ENCODE data around the gene TRABD2B. TPM values are rescaled to one million over a fixed set of nuclear protein-coding genes. Genes with fewer than 3 reads are reported as not detected.

TRABD2B gene
- total RNA-seq, 2 donors from 2014 or later: 2.6 to 4.3 TPM

- Histone ChIP-seq H3K36me3 (replicated peaks in 1 of 2; ENCODE audit: insufficient read depth in 1 of 2, low read depth in 2 of 2) (no peaks in the 10 kb centered on the region), H3K27me3 (no peaks in the 10 kb centered on the region), H3K4me3 (no peak overlapping the region), H3K27ac (no peak overlapping the region), H3K9me3 (no peaks in the 10 kb centered on the region), H3K4me1 (peaks cover 10% of the 10 kb centered on the region)
- DNase-seq: no peak
- ATAC-seq: no peak
- 73 to 76% methylated on average over 6 to 7 of the region's 7 CpGs for WGBS, 2 donors
- intact Hi-C loops (cut with DNase I): no loop called here
- TF ChIP-seq, protein P1, sequence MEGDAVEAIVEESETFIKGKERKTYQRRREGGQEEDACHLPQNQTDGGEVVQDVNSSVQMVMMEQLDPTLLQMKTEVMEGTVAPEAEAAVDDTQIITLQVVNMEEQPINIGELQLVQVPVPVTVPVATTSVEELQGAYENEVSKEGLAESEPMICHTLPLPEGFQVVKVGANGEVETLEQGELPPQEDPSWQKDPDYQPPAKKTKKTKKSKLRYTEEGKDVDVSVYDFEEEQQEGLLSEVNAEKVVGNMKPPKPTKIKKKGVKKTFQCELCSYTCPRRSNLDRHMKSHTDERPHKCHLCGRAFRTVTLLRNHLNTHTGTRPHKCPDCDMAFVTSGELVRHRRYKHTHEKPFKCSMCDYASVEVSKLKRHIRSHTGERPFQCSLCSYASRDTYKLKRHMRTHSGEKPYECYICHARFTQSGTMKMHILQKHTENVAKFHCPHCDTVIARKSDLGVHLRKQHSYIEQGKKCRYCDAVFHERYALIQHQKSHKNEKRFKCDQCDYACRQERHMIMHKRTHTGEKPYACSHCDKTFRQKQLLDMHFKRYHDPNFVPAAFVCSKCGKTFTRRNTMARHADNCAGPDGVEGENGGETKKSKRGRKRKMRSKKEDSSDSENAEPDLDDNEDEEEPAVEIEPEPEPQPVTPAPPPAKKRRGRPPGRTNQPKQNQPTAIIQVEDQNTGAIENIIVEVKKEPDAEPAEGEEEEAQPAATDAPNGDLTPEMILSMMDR (IDR thresholded peaks at IDR 0.05): no peak
- TF ChIP-seq POLR2A (IDR thresholded peaks at IDR 0.05): no peak
These were observed 66.9 kb downstream of the TRABD2B start for GRCh38 chr1:47930210-47930840.

GRCh38 chr1:47927165-47927564 is 70.0 kb downstream of the TRABD2B start:
- Histone ChIP-seq H3K27ac (no peak overlapping the region), H3K27me3 (no peaks in the 10 kb centered on the region), H3K9me3 (no peaks in the 10 kb centered on the region), H3K36me3 (replicated peaks in 1 of 2; ENCODE audit: insufficient read depth in 1 of 2, low read depth in 2 of 2) (no peaks in the 10 kb centered on the region), H3K4me3 (no peak overlapping the region), H3K4me1 (no peaks in the 10 kb centered on the region)
- intact Hi-C loops (cut with DNase I): no loop called here
- ATAC-seq: no peak
- 81 to 84% methylated on average over 6 of the region's 6 CpGs for WGBS, 2 donors
- DNase-seq: no peak
- TF ChIP-seq, protein P1 (IDR thresholded peaks at IDR 0.05): no peak
- TF ChIP-seq POLR2A (IDR thresholded peaks at IDR 0.05): no peak

- intact Hi-C loops (cut with DNase I): no loop called here
- Histone ChIP-seq H3K27me3 (no peaks in the 10 kb centered on the region), H3K9me3 (no peaks in the 10 kb centered on the region), H3K36me3 (replicated peaks in 1 of 2; ENCODE audit: insufficient read depth in 1 of 2, low read depth in 2 of 2) (no peaks in the 10 kb centered on the region), H3K27ac (no peak overlapping the region), H3K4me3 (no peak overlapping the region), H3K4me1 (no peaks in the 10 kb centered on the region)
- WGBS, 2 donors: 50 to 54% methylated on average over 2 of the region's 2 CpGs
- TF ChIP-seq, protein P1 (IDR thresholded peaks at IDR 0.05): no peak
- no peak for TF ChIP-seq POLR2A (IDR thresholded peaks at IDR 0.05)
- DNase-seq: no peak
- no peak for ATAC-seq
These were observed 70.7 kb downstream of the TRABD2B start for GRCh38 chr1:47926461-47926999.

DNA sequence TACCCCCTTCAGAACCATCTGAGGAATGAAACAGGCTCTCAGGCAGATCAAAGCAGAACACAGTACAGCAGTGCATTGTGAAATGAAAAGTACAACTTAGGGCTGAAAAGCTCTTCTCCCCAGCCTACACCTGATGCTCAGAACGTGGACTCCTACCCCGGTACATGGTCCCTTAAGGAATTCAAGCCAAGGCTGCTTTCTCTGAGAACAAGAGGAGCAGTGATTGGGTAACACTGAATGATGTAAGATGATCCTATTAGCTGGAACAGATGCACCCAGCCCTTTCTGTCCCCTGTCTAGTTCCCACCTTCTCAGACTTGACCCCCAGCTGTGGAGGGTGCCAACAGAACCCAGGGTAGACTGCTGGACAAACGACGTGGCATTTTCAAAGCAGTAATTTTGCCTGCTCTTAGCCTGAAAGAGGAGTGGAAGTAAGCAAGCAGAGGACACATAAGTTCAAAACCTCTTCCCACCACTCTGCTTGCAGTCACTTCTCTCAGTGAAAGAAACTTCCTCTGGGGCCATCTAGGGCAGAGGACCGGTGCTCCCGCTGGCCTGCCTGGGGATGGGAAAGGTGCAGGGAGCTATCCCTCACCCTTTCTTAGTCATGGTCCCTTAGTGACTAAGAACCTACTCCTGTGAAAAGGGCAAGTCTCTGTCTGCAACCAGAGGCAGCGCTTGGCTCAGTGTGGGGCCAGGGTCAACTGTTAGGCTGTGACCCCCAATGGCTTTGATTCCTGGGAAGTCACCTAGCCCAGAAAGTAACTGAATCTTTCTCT is 72.7 kb downstream of the TRABD2B start:
- no peak for ATAC-seq
- intact Hi-C loops (cut with DNase I): no loop called here

More for the DNA sequence above, 72.7 kb downstream of the TRABD2B start:
- H3K4me1 ChIP-seq: no peaks in the 10 kb centered on the region
- WGBS, 2 donors: 66 to 76% methylated on average over 5 to 7 of the region's 7 CpGs
- no peaks in the 10 kb centered on the region for H3K36me3 ChIP-seq (replicated peaks in 1 of 2; ENCODE audit: insufficient read depth in 1 of 2, low read depth in 2 of 2)
- no peak overlapping the region for H3K27ac ChIP-seq
- no peaks in the 10 kb centered on the region for H3K27me3 ChIP-seq
- TF ChIP-seq POLR2A (IDR thresholded peaks at IDR 0.05): no peak
- TF ChIP-seq, protein P1 (IDR thresholded peaks at IDR 0.05): no peak
- H3K4me3 ChIP-seq: no peak overlapping the region
- no peak for DNase-seq
- no peaks in the 10 kb centered on the region for H3K9me3 ChIP-seq

All from body of pancreas (tissue), 4 donors.